NCI-H446 (cell line): Measurements from ENCODE around the gene CD244.
"Not testable (repeated sequence)": the region's sequence is repeated elsewhere in the genome, so short reads cannot be mapped to it uniquely, and the experiment has no call there.

Experiments
- DNase-seq, 2 experiments: peaks; one replicate each; lab custom pipeline; 2025; lab: John Stamatoyannopoulos, UW

The CD244 gene, protein sequence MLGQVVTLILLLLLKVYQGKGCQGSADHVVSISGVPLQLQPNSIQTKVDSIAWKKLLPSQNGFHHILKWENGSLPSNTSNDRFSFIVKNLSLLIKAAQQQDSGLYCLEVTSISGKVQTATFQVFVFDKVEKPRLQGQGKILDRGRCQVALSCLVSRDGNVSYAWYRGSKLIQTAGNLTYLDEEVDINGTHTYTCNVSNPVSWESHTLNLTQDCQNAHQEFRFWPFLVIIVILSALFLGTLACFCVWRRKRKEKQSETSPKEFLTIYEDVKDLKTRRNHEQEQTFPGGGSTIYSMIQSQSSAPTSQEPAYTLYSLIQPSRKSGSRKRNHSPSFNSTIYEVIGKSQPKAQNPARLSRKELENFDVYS

DNA sequence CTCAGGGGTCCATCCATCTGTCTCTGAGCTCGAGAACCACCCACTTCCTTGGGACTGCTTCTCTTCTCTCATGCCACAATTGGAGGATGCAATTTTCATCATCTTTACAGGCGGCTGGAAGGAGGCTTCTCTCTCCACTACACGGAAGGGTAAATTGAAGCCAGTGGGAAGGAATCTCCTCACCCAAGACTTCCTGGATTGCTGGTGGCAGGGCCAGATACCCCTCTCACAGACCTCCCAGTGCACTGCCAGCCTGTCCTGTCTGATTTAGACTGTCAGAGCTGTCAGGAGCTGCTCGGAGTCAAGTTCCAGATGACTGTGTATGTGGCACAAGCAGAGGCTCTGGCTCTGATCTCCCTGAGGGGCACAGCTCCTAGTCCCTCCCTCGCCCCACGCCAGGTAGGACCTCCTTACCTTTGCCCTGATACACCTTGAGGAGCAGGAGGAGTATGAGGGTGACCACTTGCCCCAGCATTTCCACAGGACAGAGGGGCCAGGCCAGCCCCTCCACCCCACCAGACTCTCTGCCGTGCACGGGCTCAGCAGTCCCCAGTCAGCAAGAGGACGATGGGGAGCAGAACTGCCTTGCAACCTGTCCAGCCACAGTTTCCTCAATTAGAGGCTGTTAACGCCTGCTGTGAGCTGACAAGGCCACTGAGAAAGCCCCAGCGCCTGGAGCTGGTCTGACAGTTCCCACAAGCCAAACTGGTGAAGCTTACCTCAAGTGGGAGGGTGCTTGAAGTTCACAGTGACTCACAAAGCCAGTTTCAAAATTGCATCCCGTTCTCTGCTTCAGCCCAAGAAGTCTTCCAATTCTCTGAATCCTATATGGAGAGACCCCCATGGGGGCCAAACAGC, at the start of gene CD244:
TSS of gene CD244 (minus strand) at position 685 of the 858 bp plus-strand sequence. CDS start at position 475, 210 bp downstream.
- no peak for DNase-seq

DNA sequence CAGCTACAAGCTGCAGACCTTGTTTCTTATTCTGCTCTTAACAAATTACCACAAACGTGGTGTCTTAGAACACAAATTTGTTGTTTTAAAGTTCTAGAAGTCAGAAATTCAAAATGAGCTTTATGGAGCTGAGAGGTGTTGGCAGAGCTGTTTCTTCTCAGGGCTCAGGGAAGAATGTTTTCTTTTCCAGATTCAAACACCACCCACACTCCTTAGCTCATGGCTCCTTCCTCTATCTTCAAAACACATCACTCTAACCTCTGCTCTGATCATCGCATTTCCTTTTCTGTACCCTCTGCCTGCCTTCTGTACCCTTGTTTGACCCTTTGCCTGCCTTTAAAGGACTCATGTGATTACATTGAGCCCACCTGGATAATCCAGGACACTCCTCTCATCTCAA, 49.2 kb upstream of the CD244 start:
- DNase-seq, result no peak

DNA sequence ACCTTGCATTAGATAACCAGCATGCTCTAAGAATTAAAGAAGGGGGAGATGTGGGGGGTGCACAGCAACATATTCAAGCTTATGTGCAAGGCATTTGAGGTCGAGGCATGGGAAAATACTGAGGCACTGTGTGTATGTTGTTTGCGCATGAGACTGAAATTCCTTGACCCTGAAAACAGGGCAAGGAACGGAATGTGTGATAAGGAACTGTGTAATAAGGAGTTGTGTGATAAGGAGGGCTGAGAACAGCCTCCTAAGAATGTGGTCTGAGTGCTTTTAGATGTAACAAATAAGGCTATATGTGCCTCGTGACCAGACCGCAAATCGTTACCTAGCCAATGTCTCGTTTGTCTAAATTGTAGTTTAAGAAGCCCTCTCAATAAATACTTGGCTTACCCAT, 48.8 kb upstream of the CD244 start:
- DNase-seq, result no peak

DNA sequence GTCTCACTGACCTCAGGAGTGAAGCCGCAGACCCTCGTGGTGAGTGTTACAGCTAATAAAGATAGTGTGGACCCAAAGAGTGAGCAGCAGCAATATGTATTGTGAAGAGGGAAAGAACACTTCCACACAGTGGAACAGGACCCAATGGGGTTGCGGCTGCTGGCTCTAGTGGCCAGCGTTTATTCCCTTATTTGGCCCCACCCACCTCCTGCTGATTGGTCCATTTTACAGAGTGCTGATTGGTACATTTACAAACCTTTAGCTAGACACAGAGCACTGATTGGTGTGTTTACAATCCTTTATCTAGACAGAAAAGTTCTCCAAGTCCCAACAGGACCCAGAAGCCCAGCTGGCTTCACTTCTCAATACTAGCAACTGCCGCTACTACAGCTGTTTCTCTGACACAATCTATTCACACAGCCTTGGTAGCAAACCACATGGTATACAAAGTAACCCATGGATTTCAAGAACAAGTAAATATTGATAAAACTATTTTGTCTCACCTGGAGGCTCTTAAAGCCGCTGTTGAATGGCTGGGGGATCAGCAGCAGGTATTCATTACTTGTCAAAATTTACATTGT, 47.6 kb upstream of the CD244 start:
- DNase-seq, result no peak

DNA sequence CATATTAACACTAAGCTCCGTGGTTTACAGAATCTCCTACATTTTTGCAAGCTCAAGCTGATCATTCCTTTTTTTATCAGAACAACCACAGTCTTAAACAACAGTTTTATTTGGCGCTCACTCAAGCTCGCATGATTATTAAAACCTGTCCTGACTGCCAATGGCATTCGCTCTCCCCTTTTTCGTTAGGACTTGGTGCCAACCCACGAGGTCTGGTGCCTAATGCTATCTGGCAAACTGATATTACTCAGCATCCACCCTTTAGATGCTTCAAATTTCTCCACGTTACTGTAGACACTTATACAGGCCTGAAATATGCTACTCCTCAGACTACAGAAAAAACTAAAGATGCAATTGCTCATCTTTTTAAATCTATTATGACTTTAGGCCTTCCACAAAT, 45.3 kb upstream of the CD244 start:
- DNase-seq, result no peak

DNA sequence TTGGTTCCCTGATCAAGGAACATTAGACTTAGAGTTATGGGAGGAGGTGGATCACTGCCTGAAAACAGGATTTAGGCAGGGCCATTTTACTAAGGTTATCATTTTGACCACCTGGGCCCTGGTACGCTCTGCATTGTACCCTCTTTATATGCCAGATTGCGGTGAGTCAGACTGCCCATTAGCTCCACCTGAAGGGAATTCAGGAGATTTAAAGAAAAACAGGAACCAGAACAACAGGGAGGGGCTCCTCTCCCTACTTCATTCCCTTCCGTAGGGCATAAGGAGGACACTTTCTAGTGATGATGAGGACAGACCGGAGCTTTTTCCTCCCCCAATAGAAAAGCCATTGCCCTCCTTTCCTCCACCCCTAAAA, 42.9 kb upstream of the CD244 start:
- no peak for DNase-seq

DNA sequence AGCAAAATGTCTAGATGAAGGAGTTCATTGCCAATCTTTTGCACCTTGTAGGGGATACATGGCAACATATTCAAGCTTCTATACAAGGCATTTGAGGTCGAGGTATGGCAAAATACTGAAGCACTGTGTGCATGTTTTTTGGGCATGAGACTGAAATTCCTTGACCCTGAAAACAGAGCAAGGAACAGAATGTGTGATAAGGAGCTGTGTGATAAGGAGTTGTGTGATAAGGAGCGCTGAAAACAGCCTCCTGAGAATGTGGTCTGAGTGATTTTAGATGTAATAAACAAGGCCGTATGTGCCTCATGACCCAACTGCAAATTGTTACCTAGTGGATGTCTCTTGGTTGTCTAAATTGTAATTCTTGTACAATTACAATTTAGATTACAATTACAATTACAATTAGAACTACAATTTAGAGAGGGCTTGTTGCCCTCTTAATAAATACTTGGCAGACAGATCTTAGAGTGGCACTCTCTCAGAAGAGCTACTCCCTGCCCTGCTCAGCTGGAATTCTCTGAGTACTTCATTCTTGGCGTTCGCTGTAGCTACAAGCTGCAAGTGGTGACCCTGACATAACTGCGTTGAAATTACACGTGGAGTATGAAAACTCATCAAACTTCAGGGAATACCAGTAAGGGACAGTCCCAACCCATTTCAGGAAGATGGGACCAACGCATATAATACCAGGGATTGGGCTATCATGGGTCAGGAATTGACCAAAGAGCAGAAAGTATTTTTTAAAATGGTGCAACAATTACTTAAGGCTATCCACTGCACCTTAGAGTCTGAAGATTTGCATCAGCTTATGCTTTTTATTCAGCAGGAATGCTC, 42.3 kb upstream of the CD244 start:
- no peak for DNase-seq

DNA sequence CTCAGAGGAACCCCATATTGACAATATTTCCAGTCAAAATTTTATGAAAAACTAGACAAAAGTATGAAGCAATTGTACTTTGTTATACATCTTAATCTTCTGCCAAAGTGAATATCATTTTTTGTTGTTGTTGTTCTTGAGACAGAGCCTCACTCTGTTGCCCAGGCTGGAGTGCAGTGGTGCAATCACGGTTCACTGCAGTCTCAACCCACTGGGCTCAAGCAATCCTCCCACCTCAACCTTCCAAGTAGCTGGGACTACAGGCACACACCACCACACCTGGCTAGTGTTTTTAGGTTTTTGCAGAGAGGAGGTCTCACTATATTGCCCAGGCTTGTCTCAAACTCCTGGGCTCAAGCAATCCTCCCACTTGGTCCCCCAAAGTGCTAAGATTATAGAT, 39.6 kb upstream of the CD244 start:
- DNase-seq, result not testable (repeated sequence)

DNA sequence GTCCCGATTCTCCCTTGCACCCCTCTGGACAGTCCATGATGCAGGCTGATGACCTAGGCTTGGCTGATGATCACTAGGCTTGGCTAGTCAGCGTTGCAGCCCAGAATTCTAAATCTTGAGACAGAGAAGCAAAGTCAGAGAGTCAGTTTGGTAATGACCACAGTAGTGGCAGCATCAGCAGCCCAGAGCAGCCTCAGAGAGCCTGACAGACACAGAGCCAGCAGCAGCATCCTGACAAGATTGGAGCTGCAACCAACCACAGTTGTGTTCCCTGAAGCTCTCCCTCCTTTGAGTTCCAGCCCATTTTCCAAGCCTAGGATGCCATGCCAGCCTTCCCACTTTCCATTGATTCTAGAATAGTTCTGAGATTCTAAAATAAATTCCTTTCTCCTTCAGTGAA, 39.1 kb upstream of the CD244 start:
- no peak for DNase-seq

DNA sequence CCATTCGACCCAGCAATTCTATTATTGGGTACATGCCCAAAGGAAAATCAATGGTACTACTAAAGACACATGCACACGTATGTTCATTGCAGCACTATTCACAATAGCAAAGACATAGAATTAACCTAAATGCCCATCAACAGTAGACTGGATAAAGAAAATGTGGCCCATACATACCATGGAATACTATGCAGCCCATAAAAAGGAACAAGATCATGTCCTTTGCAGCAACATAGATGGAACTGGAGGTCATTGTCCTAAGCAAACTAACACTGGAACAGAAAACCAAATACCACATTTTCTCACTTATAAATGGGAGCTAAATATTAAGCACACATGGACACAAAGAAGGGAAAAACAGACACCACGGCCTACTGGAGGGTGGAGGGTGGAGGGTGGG, 38.0 kb upstream of the CD244 start:
- DNase-seq, result not testable (repeated sequence)

DNA sequence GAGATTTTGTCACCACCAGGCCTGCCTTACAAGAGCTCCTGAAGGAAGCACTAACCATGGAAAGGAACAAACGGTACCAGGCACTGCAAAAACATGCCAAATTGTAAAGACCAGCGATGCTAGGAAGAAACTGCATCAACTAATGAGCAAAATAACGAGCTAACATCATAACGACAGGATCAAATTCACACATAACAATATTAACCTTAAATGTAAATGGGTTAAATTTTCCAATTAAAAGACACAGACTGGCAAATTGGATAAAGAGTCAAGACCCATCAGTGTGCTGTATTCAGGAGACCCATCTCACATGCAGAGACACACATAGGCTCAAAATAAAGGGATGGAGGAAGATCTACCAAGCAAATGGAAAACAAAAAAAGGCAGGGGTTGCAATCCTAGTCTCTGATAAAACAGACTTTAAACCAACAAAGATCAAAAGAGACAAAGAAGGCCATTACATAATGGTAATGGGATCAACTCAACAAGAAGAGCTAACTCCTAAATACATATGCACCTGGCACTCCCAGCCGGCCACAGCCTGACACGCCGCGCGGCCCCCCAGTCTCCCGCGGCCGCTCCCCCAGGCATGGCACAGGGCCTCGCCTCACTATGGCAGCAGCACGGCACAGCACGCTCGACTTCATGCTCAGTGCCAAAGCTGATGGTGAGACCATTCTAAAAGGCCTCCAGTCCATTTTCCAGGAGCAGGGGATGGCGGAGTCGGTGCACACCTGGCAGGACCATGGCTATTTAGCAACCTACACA, 31.9 kb upstream of the CD244 start:
- DNase-seq, result not testable (repeated sequence)

DNA sequence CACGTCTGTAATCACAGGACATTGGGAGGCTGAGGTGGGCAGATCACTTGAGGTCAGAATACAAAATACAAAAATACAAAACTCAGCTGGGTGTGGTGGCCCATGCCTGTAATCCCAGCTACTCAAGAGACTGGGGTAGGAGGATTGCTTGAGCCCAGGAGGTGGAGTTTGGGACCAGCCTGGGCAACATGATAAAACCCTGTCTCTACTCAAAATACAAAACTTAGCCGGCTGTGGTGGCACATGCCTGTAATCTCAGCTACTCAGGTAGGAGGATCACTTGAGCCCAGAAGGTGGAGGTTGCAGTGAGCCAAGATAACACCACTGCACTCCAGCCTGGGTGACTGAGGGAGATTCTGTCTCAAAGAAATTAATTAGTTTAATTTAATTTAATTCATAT, 28.8 kb upstream of the CD244 start:
- no peak for DNase-seq

DNA sequence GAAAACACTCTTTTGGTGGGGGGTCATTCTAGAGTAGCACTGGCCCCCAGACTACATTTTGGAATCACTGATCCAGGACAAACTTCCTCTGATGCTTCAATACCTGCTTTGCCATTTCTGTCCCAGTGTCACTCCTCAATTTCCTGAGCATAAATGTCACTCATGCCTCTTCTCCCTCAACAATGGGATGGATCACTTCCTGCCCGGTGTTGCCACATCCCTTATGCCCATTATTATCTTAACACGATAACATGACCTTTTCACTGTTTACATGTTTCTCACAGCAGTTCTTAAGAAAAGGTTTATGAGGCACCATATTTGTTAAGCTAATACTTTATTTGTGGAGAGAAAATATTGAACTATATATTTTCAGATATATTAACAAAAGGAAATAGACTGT, 26.2 kb upstream of the CD244 start:
- DNase-seq, result no peak

DNA sequence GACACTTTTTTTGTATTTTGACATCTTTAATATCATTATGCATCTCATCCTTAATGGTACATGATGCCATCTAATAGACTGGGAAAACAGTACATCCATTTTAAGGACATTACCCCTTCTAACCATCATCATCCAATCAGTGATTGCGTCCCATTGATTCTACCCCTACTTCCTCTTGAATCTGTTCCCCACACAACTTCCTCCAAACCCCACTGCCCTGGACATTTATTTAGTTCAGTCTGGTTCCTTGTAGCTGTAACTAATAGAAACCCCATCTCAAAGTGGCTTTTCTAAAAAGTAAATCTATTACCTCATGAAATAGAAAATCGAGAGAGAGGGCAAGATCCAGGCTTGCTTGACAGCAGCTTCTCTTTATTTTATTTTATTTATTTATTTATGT, 24.4 kb upstream of the CD244 start:
- DNase-seq, result no peak

DNA sequence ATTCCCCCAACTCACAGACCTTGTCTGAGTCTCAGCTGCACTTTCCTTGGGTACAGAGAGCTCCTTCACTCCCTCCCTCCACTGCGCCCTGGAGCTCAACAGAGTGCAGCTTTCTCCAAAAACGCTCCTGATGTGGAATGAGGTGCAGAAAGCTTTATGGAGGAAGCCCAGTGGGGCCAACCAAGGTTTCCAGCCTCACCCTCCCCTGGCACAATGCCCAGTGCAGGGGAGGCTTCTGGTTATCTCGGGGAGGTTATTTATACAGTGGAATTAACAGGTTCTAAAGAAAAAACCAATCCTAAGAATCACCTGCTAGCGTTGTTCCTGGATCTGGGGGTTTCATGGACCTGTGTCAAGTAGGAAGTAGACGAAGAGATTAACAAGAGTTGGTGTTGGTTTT, 22.4 kb upstream of the CD244 start, which contains the start of gene ITLN1:
TSS of gene ITLN1 (minus strand) at position 139 of the 400 bp plus-strand sequence. CDS start 303 bp downstream, outside the sequence.
- no peak for DNase-seq

DNA sequence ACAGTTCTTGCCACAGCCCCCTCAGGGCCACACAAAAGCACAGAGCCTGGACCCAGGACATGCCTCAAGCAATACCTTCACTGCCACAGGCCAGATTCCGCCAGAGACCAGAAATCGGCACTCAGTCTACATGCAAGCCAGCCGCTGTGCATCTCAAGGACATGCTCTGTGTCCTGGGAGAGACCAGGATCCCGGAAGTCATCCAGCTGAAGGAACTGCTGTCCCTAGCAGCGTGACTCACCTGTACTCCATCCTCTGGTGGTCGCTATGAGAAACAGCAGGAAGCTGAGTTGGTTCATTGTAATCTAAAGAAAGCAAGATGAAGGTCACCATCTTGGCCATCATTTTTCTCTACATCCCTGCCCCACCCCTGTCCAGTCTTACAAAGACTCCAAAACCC, 21.9 kb upstream of the CD244 start:
- DNase-seq, result no peak

DNA sequence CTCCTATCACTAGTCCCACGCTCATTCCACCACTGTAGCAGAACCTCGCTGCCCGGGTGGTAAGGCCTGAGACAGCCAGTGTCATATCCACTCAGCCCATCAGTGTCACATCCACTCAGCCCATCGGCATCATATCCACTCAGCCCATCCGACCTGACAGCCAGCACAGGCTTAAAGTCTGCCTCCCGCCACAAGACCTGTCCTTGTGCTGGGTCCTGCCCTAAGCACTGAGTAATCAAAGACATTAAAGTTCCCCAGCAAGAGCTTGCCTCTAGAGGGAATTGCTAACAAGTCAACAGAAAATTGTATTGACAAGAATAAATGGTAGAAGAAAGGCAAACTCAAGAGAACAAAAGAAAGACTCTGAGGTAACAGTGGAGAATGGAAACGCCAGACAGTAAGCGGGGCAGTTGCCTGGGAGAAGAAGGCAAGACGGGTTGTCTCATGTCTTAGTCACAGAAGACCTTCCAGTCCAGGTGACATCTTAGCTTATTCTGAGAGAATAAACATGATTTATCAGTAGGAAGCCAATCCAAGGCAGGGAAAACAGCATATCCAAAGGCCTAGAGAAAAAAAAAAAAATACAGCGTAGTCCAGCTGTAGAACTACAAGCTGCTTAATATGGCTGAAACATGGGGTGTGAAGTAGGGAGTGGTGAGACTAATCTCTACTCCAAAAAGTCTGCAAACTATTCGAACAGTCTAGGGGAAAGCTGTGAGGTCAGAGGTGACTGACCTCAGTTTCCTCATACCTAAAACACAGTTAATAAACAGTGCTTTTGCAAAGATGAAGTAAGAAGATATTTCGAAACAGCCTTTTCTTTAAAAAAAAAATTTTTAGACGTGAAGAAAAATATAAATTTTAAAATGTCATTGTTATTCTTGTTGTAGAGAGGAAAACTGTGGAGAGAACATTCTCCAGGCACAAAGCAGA, 21.2 kb upstream of the CD244 start:
- no peak for DNase-seq

DNA sequence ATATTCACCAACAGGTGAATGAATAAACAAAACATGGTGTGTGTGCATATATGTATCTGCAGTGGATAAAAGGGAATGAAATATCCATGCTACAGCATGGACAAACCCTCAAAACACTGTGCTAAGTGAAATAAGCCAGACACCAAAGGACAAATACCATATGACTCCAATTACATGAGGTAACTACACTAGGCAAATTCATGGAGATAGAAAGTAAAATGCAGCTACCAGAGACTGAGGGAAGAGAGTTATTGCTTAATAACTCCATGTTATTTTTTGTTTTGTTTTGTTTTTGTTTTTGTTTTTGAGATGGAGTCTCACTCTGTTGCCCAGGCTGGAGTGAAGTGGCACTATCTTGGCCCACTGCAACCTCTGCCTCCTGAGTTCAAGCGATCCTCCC, 19.9 kb upstream of the CD244 start:
- no peak for DNase-seq

DNA sequence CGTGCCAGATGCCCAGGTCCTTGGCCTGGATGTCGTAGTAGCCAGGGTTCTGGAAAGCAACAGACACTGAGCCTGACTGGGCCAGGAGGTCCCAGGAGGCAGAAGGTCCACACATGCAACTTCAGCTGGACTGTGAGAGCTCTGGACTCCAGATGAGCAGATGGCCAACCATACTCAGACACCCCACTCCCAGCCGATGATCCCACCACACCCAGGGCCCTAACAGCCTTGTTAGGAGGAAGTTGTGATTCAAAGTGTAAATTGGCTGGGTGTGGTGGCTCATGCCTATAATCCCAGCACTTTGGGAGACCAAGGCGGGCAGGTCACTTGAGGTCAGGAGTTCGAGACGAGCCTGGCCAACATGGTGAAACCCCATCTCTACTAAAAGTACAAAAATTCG, 18.6 kb upstream of the CD244 start:
- DNase-seq, result not testable (repeated sequence)

DNA sequence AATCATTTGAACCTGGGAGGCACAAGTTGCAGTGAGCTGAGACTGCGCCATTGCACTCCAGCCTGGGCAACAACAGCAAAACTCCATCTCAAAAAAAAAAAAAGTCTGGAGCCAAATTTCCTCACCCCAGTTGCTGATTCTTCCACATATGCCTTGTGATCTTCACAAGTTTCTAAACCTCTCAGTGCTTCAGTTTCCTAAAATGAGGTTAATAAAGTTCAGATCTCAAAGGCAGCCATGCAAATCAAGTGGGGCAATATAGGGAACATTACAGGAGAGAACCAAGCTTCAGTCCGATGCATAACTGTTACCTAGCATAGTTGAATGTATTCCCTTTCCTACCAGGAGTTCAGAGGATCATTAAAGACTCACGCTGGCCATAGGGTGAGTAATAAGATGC, 17.5 kb upstream of the CD244 start:
- DNase-seq, result no peak
